GM18498 (cell line): Measurements from ENCODE around the gene ALOX12.

Experiments
- ATAC-seq: cut with Tn5 transposase; IDR thresholded peaks from one replicate; pipeline ENCODE4 v1.9.1; 2021; ENCODE audit warnings: mild to moderate bottlenecking, moderate library complexity; ENCODE audit not compliant: unreplicated experiment

Gene ALOX12

GRCh38 chr17:7021993-7022778, 26.3 kb downstream of the ALOX12 start:
- ATAC-seq: peak; percentile 62

GRCh38 chr17:7022781-7023571, 27.1 kb downstream of the ALOX12 start, which contains the start of gene BCL6B:
BCL6B (plus strand) TSS chr17:7023050; CDS start chr17:7023672, 622 bp downstream.
- ATAC-seq: no peak

- ATAC-seq: peak; percentile 51
Observed at GRCh38 chr17:7023576-7024401, 27.9 kb downstream of the ALOX12 start.

GRCh38 chr17:7024402-7024785, 28.5 kb downstream of the ALOX12 start:
- ATAC-seq: no peak

- ATAC-seq: no peak
Observed at GRCh38 chr17:7025245-7025644, 29.4 kb downstream of the ALOX12 start.

GRCh38 chr17:7026471-7027115, 30.7 kb downstream of the ALOX12 start:
- no peak for ATAC-seq

- ATAC-seq: no peak
Observed at GRCh38 chr17:7027335-7027734, 31.5 kb downstream of the ALOX12 start.

- no peak for ATAC-seq
Observed at GRCh38 chr17:7029096-7029495, 33.2 kb downstream of the ALOX12 start.

GRCh38 chr17:7029659-7030058, 33.8 kb downstream of the ALOX12 start:
- no peak for ATAC-seq

- peak; percentile 25 for ATAC-seq
Observed at GRCh38 chr17:7034955-7035590, 39.2 kb downstream of the ALOX12 start.

- peak; percentile 87 for ATAC-seq
Observed at GRCh38 chr17:7035591-7036368, 39.9 kb downstream of the ALOX12 start, which contains the start of gene SLC16A13. SLC16A13 (plus strand) TSS chr17:7036015; CDS start chr17:7036383, 368 bp downstream.

- no peak for ATAC-seq
Observed at GRCh38 chr17:7038025-7038862, 42.4 kb downstream of the ALOX12 start.

GRCh38 chr17:7039832-7040231, 44.0 kb downstream of the ALOX12 start:
- no peak for ATAC-seq

GRCh38 chr17:7041607-7042500, 46.0 kb downstream of the ALOX12 start:
- no peak for ATAC-seq

GRCh38 chr17:7042501-7043181, 46.8 kb downstream of the ALOX12 start:
- ATAC-seq: no peak

GRCh38 chr17:7043182-7043496, 47.3 kb downstream of the ALOX12 start:
- no peak for ATAC-seq
